Sigmoid colon (tissue), 4 donors: ENCODE data around the gene MYH14.

ENCODE experiments used
- EP300 ChIP-seq, 4 donors: sonication (generic); formaldehyde crosslinking; IDR thresholded peaks; one replicate each; pipeline ENCODE4 v1.6.1; 2017; ENCODE audit warnings: antibody characterized with exemption in 4 of 4
- POLR2A ChIP-seq, 2 donors: fragments of 450-650 bp; IDR thresholded peaks; one replicate each; pipeline ENCODE4 v1.6.1; 2016; ENCODE audit warnings: antibody characterized with exemption in 2 of 2, mild to moderate bottlenecking in 2 of 2, moderate library complexity in 2 of 2
- POLR2AphosphoS5 ChIP-seq, 4 donors: sonication (generic); formaldehyde crosslinking; IDR thresholded peaks; one replicate each; pipeline ENCODE4 v1.6.1; 2017; ENCODE audit warnings: antibody characterized with exemption in 4 of 4
- TF ChIP-seq, protein P1 (sequence below), 4 experiments: fragments of 450-650 bp in 3 of 4; fragments of 200-600 bp in 1 of 4; IDR thresholded peaks; one replicate each; pipeline ENCODE4 v1.5.1; 2016 to 2019; ENCODE audit warnings: antibody characterized with exemption in 4 of 4, mild to moderate bottlenecking in 3 of 4, moderate library complexity in 2 of 4

- TF ChIP-seq, protein P1, sequence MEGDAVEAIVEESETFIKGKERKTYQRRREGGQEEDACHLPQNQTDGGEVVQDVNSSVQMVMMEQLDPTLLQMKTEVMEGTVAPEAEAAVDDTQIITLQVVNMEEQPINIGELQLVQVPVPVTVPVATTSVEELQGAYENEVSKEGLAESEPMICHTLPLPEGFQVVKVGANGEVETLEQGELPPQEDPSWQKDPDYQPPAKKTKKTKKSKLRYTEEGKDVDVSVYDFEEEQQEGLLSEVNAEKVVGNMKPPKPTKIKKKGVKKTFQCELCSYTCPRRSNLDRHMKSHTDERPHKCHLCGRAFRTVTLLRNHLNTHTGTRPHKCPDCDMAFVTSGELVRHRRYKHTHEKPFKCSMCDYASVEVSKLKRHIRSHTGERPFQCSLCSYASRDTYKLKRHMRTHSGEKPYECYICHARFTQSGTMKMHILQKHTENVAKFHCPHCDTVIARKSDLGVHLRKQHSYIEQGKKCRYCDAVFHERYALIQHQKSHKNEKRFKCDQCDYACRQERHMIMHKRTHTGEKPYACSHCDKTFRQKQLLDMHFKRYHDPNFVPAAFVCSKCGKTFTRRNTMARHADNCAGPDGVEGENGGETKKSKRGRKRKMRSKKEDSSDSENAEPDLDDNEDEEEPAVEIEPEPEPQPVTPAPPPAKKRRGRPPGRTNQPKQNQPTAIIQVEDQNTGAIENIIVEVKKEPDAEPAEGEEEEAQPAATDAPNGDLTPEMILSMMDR (IDR thresholded peaks at IDR 0.05) = no peak
- TF ChIP-seq POLR2AphosphoS5 (IDR thresholded peaks at IDR 0.05) = no peak
- no peak for TF ChIP-seq POLR2A (IDR thresholded peaks at IDR 0.05)
- TF ChIP-seq EP300 (IDR thresholded peaks at IDR 0.05) = no peak
Observed at GRCh38 chr19:50328873-50329145, 125.4 kb downstream of the MYH14 start.
